Skeletal muscle satellite cell (primary cell): Measurements from ENCODE around the gene NRSN2.
A peak's percentile ranks its signal among the peaks of the same experiment; 100 is the strongest.
"Not testable (repeated sequence)": the region's sequence is repeated elsewhere in the genome, so short reads cannot be mapped to it uniquely, and the experiment has no call there.

Source experiments
- H3K27me3 ChIP-seq: 2 replicates; pipeline ENCODE4 v1.7.0; 2013; ENCODE audit warnings: low read length; ENCODE audit not compliant: control insufficient read depth, insufficient read depth
- H3K36me3 ChIP-seq: 2 replicates; pipeline ENCODE4 v1.7.0; 2013; ENCODE audit warnings: mild to moderate bottlenecking, control low read depth, low read length; ENCODE audit not compliant: insufficient read depth
- H3K4me1 ChIP-seq: 2 replicates; pipeline ENCODE4 v1.7.0; 2013; ENCODE audit warnings: low read length; ENCODE audit not compliant: control insufficient read depth, insufficient read depth
- H3K4me2 ChIP-seq: 2 replicates; pipeline ENCODE4 v1.7.0; 2013; ENCODE audit warnings: mild to moderate bottlenecking, low read length
- H3K4me3 ChIP-seq: 2 replicates; pipeline ENCODE4 v1.7.0; 2013; ENCODE audit warnings: low read length
- H3K9ac ChIP-seq: 2 replicates; pipeline ENCODE4 v1.7.0; 2013; ENCODE audit warnings: mild to moderate bottlenecking, low read depth, low read length, moderate library complexity
- H3K9me3 ChIP-seq: replicated peaks from 2 replicates; pipeline ENCODE4 v1.7.0; 2013; ENCODE audit warnings: mild to moderate bottlenecking, control low read depth, low read length

NRSN2 gene

DNA sequence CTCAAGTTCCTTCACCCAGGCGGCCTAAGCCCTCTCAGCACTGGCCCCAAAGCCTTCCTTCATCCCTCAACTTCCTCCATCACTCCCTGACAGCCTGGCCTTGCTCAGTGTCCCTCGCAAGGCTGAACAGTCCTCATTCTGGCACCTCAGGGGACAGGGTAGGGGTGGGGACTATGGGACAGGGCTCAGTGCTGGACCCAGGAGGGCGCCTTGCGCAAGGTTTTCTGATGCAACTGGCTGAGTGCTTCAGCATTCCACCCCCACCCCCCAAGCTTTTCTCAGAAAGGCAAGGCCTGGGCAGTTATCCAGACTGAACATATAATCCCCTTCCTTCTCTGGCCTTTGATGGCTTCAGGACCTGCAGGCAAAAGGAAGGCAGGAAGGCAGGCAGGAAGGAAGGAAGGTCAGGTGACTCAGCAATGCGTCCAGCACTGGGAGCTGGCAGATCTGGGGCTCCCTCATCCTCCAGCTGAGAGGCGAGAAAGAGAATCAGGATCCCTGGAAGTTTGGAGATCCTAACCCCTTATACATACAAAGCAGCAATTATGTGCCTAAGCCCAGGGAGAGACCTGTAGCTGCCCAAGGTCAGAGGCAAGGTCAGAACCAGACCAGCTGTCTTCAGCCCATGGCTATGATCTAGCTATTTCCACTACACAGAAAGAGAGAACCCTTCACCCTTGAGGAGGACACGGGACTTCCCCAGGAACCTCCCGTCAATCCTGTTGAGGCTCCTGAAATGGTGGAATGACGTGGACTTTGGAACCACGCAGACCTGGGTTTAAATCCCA is 25.0 kb downstream of the NRSN2 start:
- Histone ChIP-seq H3K9ac (no peak overlapping the region), H3K9me3 (no peaks in the 10 kb centered on the region), H3K27me3 (no peaks in the 10 kb centered on the region), H3K36me3 (no peaks in the 10 kb centered on the region), H3K4me3 (no peak overlapping the region), H3K4me1 (peaks cover 20% of the 10 kb centered on the region), H3K4me2 (peak overlapping the region; percentile 42)

- not testable (repeated sequence) for H3K4me2 ChIP-seq, H3K36me3 ChIP-seq, H3K9ac ChIP-seq, H3K9me3 ChIP-seq, H3K4me3 ChIP-seq, H3K27me3 ChIP-seq
- H3K4me1 ChIP-seq, result peaks cover 20% of the 10 kb centered on the region
These were observed 25.7 kb downstream of the NRSN2 start for GRCh38 chr20:372543-373082.

- H3K36me3 ChIP-seq, result no peaks in the 10 kb centered on the region
- H3K4me3 ChIP-seq, result no peak overlapping the region
- peaks cover 20% of the 10 kb centered on the region for H3K4me1 ChIP-seq
- no peaks in the 10 kb centered on the region for H3K9me3 ChIP-seq
- H3K27me3 ChIP-seq, result no peaks in the 10 kb centered on the region
- no peak overlapping the region for H3K9ac ChIP-seq
- no peak overlapping the region for H3K4me2 ChIP-seq
These were observed 26.4 kb downstream of the NRSN2 start for GRCh38 chr20:373171-373890.

DNA sequence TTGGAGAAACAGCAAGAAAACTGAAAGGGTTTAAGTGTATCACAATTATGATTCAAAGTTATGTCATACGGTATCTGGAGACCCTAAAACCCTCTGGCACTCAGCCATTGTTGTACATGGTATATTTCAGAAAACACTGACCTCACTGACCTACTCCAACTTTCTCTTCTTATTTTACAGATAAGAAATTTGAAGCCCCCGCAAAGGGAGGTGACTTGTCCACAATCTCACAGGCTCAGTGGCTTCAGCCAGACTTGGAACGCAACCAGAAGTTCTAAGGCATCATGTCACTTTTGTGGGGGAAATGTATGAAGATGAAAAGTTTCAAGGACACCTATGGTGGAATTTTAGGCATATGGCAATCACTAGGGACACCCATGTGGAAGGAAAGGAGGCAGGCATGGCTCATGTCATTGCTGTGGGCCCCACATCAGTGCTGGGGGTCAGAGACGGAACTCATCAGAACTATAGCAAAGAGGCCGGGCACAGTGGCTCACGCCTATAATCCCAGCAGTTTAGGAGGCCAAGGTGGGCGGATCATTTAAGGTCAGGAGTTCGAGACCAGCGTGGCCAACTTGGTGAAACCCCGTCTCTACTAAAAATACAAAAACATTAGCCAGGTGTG is 28.5 kb downstream of the NRSN2 start:
- Histone ChIP-seq H3K9ac (no peak overlapping the region), H3K36me3 (no peaks in the 10 kb centered on the region), H3K4me3 (no peak overlapping the region), H3K4me1 (peaks cover 20% of the 10 kb centered on the region), H3K27me3 (no peaks in the 10 kb centered on the region), H3K4me2 (no peak overlapping the region), H3K9me3 (no peaks in the 10 kb centered on the region)

DNA sequence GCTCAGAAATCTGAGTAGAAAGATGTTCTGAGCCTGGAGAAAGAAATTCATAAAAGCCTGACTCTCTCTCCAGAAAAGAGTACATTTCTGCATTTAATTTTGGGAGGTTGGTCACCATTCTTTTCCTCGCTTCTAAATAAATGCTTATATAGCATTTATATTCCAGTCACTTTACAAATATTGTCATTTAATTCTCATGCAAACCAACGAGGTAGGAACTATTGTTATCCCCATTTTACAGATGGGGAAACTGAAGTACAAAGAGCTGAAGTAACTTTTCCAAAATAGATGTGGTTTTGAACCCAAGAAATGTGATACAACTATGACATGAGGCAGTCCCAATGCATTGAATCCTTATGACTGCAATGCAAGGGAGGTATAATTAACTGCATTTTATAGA is 29.2 kb downstream of the NRSN2 start:
- Histone ChIP-seq H3K9ac (no peak overlapping the region), H3K27me3 (no peaks in the 10 kb centered on the region), H3K9me3 (no peaks in the 10 kb centered on the region), H3K4me2 (no peak overlapping the region), H3K36me3 (no peaks in the 10 kb centered on the region), H3K4me1 (peaks cover 20% of the 10 kb centered on the region), H3K4me3 (no peak overlapping the region)

GRCh38 chr20:376750-377149 is 29.8 kb downstream of the NRSN2 start:
- H3K4me2 ChIP-seq, result no peak overlapping the region
- no peaks in the 10 kb centered on the region for H3K27me3 ChIP-seq
- H3K9ac ChIP-seq, result no peak overlapping the region
- no peak overlapping the region for H3K4me3 ChIP-seq
- H3K36me3 ChIP-seq, result no peaks in the 10 kb centered on the region
- peaks cover 16% of the 10 kb centered on the region for H3K4me1 ChIP-seq
- no peaks in the 10 kb centered on the region for H3K9me3 ChIP-seq

- not testable (repeated sequence) for H3K4me3 ChIP-seq, H3K9ac ChIP-seq, H3K9me3 ChIP-seq, H3K27me3 ChIP-seq, H3K36me3 ChIP-seq, H3K4me1 ChIP-seq, H3K4me2 ChIP-seq
These were observed 30.7 kb downstream of the NRSN2 start for GRCh38 chr20:377578-377977.

GRCh38 chr20:378961-379336 is 32.0 kb downstream of the NRSN2 start:
- no peaks in the 10 kb centered on the region for H3K27me3 ChIP-seq
- no peaks in the 10 kb centered on the region for H3K36me3 ChIP-seq
- no peak overlapping the region for H3K9ac ChIP-seq
- H3K9me3 ChIP-seq, result no peaks in the 10 kb centered on the region
- H3K4me1 ChIP-seq, result no peaks in the 10 kb centered on the region
- H3K4me2 ChIP-seq, result no peak overlapping the region
- no peak overlapping the region for H3K4me3 ChIP-seq

GRCh38 chr20:380763-381580 is 34.1 kb downstream of the NRSN2 start:
- H3K36me3 ChIP-seq, result no peaks in the 10 kb centered on the region
- H3K4me3 ChIP-seq, result peak overlapping the region; percentile 75
- H3K4me1 ChIP-seq, result no peaks in the 10 kb centered on the region
- H3K9me3 ChIP-seq, result no peaks in the 10 kb centered on the region
- H3K4me2 ChIP-seq, result peak overlapping the region; percentile 88
- H3K27me3 ChIP-seq, result no peaks in the 10 kb centered on the region
- peak overlapping the region; percentile 67 for H3K9ac ChIP-seq

GRCh38 chr20:381581-382290 is 34.8 kb downstream of the NRSN2 start:
- H3K9me3 ChIP-seq, result no peaks in the 10 kb centered on the region
- H3K9ac ChIP-seq, result peak overlapping the region; percentile 67
- H3K4me2 ChIP-seq, result peak overlapping the region; percentile 88
- H3K4me3 ChIP-seq, result peak overlapping the region; percentile 75
- no peaks in the 10 kb centered on the region for H3K4me1 ChIP-seq
- no peaks in the 10 kb centered on the region for H3K36me3 ChIP-seq
- no peaks in the 10 kb centered on the region for H3K27me3 ChIP-seq
